Endothelial cell of umbilical vein (primary cell): ENCODE measurements around the gene CTDP1. TPM values are rescaled to one million over a fixed set of nuclear protein-coding genes. Genes with fewer than 3 reads are reported as not detected.

Experiments used
- BruUV-seq: library from RNA; stranded (reverse); fragments of 400-500 nt; replicated peaks from 2 replicates; lab custom pipeline; 2021; lab: Mats Ljungman, UMichigan
- CTCF ChIA-PET: fragments of 300-600, 350-600 bp; sonication (Branson Sonifier 250); formaldehyde crosslinking; loops from one replicate; lab custom pipeline; 2021; ENCODE audit warnings: antibody characterized with exemption, inconsistent platforms; lab: Charles Lee
- POLR2A ChIA-PET: fragments of 300-600, 350-600 bp; sonication (Branson Sonifier 250); formaldehyde crosslinking; loops from one replicate; lab custom pipeline; 2021; ENCODE audit warnings: antibody characterized with exemption, inconsistent platforms; lab: Charles Lee
- DNase-seq: peaks from one replicate; pipeline ENCODE4 v3.0.0-alpha.2; 2011; ENCODE audit warnings: low read depth, low spot score
- FAIRE-seq: peaks from 2 replicates; lab custom pipeline; 2011; peaks lifted over from hg19 to GRCh38; lab: Jason Lieb, UNC
- H2AFZ ChIP-seq: 2 replicates; pipeline ENCODE4 v1.6.0; 2012; ENCODE audit warnings: low read depth, low read length, control low read depth, inconsistent platforms
- H3K27ac ChIP-seq: 2 replicates; pipeline ENCODE4 v1.5.1; 2011; ENCODE audit warnings: low read depth, mild to moderate bottlenecking, control low read depth, low read length, moderate library complexity; ENCODE audit not compliant: insufficient read depth
- H3K27me3 ChIP-seq, 2 experiments: 2 replicates each; pipeline versions ENCODE4 v1.6.0 to v1.6.1; 2011; ENCODE audit warnings: low read length in 2 of 2, mixed read lengths in 1 of 2; ENCODE audit not compliant: control insufficient read depth in 2 of 2, insufficient read depth in 2 of 2
- H3K36me3 ChIP-seq, 2 experiments: 2 replicates in 1 of 2; 3 replicates in 1 of 2; pipeline ENCODE4 v1.5.1; 2011; ENCODE audit warnings: low read length in 2 of 2, mild to moderate bottlenecking in 1 of 2, moderate library complexity in 1 of 2; ENCODE audit not compliant: control insufficient read depth in 2 of 2, insufficient read depth in 2 of 2; ENCODE audit errors: extremely low read depth in 1 of 2
- H3K4me1 ChIP-seq: 3 replicates; pipeline ENCODE4 v1.5.1; 2011; ENCODE audit warnings: mild to moderate bottlenecking, low read length; ENCODE audit not compliant: control insufficient read depth, insufficient read depth; ENCODE audit errors: extremely low read depth
- H3K4me2 ChIP-seq: 2 replicates; pipeline ENCODE4 v1.6.1; 2011; ENCODE audit warnings: low read length, control low read depth, mixed read lengths; ENCODE audit not compliant: insufficient read depth
- H3K4me3 ChIP-seq, 3 experiments: fragments of 200-600 bp in 1 of 3; sonication (generic), shearing (Covaris generic) in 1 of 3; replicated peaks in 1 of 3; 2 replicates each; pipeline ENCODE4 v1.5.1; 2011 to 2016; ENCODE audit warnings: control low read depth in 3 of 3, low read length in 3 of 3, mild to moderate bottlenecking in 2 of 3, inconsistent platforms in 1 of 3, low read depth in 1 of 3, moderate library complexity in 1 of 3; ENCODE audit not compliant: insufficient read depth in 1 of 3
- H3K79me2 ChIP-seq: 2 replicates; pipeline ENCODE4 v1.6.0; 2012; ENCODE audit warnings: low read length, inconsistent platforms; ENCODE audit not compliant: control insufficient read depth, insufficient read depth
- H3K9ac ChIP-seq: replicated peaks from 2 replicates; pipeline ENCODE3; 2011; ENCODE audit warnings: low read length, control low read depth; ENCODE audit not compliant: insufficient read depth; ENCODE audit errors: extremely low read depth
- H3K9me1 ChIP-seq: replicated peaks from 3 replicates; pipeline ENCODE4 v1.6.0; 2011; ENCODE audit warnings: mild to moderate bottlenecking, low read length; ENCODE audit not compliant: control insufficient read depth, insufficient read depth; ENCODE audit errors: extremely low read depth
- H3K9me3 ChIP-seq: replicated peaks from 2 replicates; pipeline ENCODE4 v1.5.1; 2012; ENCODE audit warnings: low read length, inconsistent platforms; ENCODE audit not compliant: control insufficient read depth, insufficient read depth
- H4K20me1 ChIP-seq: replicated peaks from 2 replicates; pipeline ENCODE3; 2011; ENCODE audit warnings: mild to moderate bottlenecking, low read length; ENCODE audit not compliant: control insufficient read depth, insufficient read depth; ENCODE audit errors: extremely low read depth
- EZH2 ChIP-seq: IDR thresholded peaks from 2 replicates; pipeline ENCODE4 v1.6.1; 2012; ENCODE audit warnings: borderline replicate concordance, low read depth, mild to moderate bottlenecking, moderate library complexity, low read length, inconsistent platforms; ENCODE audit not compliant: severe bottlenecking
- FOS ChIP-seq: IDR thresholded peaks from 2 replicates; pipeline ENCODE4 v1.6.1; 2011; ENCODE audit warnings: mild to moderate bottlenecking, low read length, moderate library complexity, borderline replicate concordance; ENCODE audit not compliant: insufficient read depth
- GATA2 ChIP-seq: IDR thresholded peaks from 2 replicates; pipeline ENCODE4 v1.7.0; 2011; ENCODE audit warnings: low read depth, mild to moderate bottlenecking, moderate library complexity, mixed read lengths, low read length; ENCODE audit not compliant: insufficient read length, insufficient read depth
- JUN ChIP-seq: IDR thresholded peaks from 2 replicates; pipeline ENCODE4 v1.6.1; 2011; ENCODE audit warnings: borderline replicate concordance, low read depth; ENCODE audit not compliant: insufficient read length, insufficient read depth
- MYC ChIP-seq: IDR thresholded peaks from one replicate; pipeline ENCODE4 v1.6.1; 2011; ENCODE audit warnings: mild to moderate bottlenecking, low read depth, low read length
- POLR2A ChIP-seq: IDR thresholded peaks from 2 replicates; pipeline ENCODE4 v1.6.1; 2012; ENCODE audit warnings: low read depth, mild to moderate bottlenecking, control low read depth, low read length
- POLR2AphosphoS5 ChIP-seq: IDR thresholded peaks from 2 replicates; pipeline ENCODE4 v1.6.1; 2012; ENCODE audit warnings: low read depth, mild to moderate bottlenecking, control low read depth, low read length, moderate library complexity; ENCODE audit not compliant: insufficient read depth
- dilution Hi-C: fragments of 300-500 bp; cut with MboI; formaldehyde crosslinking; loops from one replicate; pipeline ENCODE4 v1.15.0; 2019; ENCODE audit warnings: low sequenced_read_pairs; ENCODE audit not compliant: extremely low pct_ligation_motif_present
- intact Hi-C: fragments of 100-400 bp; cut with micrococcal nuclease; formaldehyde crosslinking; loops from one replicate; pipeline ENCODE4 v1.10.0; 2022
- polyA plus RNA-seq, 4 experiments: library from polyadenylated mRNA; depleted of rRNA in 3 of 4; stranded (reverse) in 3 of 4; unstranded in 1 of 4; fragments of >200 nt; gene quantifications; 2 replicates each; pipeline versions ENCODE4 v1.2.1 to v1.2.3, GENCODE V29; 2011 to 2012; ENCODE audit warnings: missing spikeins in 1 of 4
- total RNA-seq: library from RNA; stranded (reverse); gene quantifications from 2 replicates; pipeline ENCODE4 v1.2.3, GENCODE V29; 2021
- TF ChIP-seq, protein P1 (sequence below): IDR thresholded peaks from 2 replicates; pipeline ENCODE4 v1.6.1; 2011; ENCODE audit not compliant: insufficient read depth, insufficient read length
- TF ChIP-seq, protein P2 (sequence below), 2 donors: IDR thresholded peaks; 1 replicate in 1 of 2; 2 replicates in 1 of 2; pipeline ENCODE4 v1.5.1; 2011; ENCODE audit warnings: low read length in 2 of 2, mild to moderate bottlenecking in 2 of 2, moderate library complexity in 2 of 2, control low read depth in 1 of 2, inconsistent platforms in 1 of 2, low read depth in 1 of 2; ENCODE audit not compliant: insufficient read depth in 1 of 2; ENCODE audit errors: extremely low read depth in 1 of 2

The CTDP1 gene
- total and polyA plus RNA-seq, 2 donors (not counting 3 experiments of a cell fraction or from before 2014, with no cell fraction given): 15.3 to 27.6 TPM

DNA sequence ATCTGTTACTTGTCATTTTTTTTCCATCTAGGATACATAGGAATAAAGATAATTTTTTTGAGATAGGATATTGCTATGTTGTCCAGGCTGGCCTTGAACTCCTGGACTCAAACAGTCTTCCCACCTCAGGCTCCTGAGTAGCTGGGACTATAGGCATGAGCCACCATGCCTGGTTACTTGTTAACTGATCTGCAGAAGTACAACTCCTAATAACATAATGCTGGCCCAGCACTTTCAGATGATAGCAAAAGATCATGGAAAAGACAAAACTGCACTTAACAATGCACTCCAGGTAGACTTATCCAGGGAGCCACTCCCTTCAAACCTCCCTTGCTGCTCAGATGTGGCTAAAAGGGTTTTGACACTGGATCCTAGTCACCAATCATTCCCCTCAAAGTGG lies 11.4 kb upstream of the CTDP1 start:
- H3K9me1 ChIP-seq: no peaks in the 10 kb centered on the region
- CTCF ChIA-PET: no interaction called here
- intact Hi-C loops: no loop called here

More for the DNA sequence above, 11.4 kb upstream of the CTDP1 start:
- Histone ChIP-seq H3K4me2 (no peak overlapping the region), H3K4me3 (no peak overlapping the region), H3K27ac (no peak overlapping the region), H3K36me3 (no peaks in the 10 kb centered on the region), H3K79me2 (no peaks in the 10 kb centered on the region), H3K27me3 (peaks cover 4 to 6% of the 10 kb centered on the region in 2 experiments), H2AFZ (no peak overlapping the region), H3K4me1 (no peaks in the 10 kb centered on the region), H3K9me3 (no peaks in the 10 kb centered on the region), H4K20me1 (no peaks in the 10 kb centered on the region), H3K9ac (no peak overlapping the region)
- no peak for DNase-seq
- TF ChIP-seq EZH2 (no peak), GATA2 (no peak), POLR2A (no peak), MYC (no peak), POLR2AphosphoS5 (no peak), FOS (no peak), JUN (no peak)
- TF ChIP-seq, protein P1, sequence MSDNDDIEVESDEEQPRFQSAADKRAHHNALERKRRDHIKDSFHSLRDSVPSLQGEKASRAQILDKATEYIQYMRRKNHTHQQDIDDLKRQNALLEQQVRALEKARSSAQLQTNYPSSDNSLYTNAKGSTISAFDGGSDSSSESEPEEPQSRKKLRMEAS: no peak
- TF ChIP-seq, protein P2, sequence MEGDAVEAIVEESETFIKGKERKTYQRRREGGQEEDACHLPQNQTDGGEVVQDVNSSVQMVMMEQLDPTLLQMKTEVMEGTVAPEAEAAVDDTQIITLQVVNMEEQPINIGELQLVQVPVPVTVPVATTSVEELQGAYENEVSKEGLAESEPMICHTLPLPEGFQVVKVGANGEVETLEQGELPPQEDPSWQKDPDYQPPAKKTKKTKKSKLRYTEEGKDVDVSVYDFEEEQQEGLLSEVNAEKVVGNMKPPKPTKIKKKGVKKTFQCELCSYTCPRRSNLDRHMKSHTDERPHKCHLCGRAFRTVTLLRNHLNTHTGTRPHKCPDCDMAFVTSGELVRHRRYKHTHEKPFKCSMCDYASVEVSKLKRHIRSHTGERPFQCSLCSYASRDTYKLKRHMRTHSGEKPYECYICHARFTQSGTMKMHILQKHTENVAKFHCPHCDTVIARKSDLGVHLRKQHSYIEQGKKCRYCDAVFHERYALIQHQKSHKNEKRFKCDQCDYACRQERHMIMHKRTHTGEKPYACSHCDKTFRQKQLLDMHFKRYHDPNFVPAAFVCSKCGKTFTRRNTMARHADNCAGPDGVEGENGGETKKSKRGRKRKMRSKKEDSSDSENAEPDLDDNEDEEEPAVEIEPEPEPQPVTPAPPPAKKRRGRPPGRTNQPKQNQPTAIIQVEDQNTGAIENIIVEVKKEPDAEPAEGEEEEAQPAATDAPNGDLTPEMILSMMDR (IDR thresholded peaks at IDR 0.05; ENCODE audit: extremely low read depth in 1 of 2, insufficient read depth in 1 of 2, low read depth in 1 of 2, low read length in 2 of 2): no peak
- POLR2A ChIA-PET: no interaction called here
- no TSS peak for BruUV-seq
- dilution Hi-C loops: no loop called here
- FAIRE-seq: no peak
